Muscle of leg (tissue), 11 donors: ENCODE measurements around the gene MRPS15. TPM values are rescaled to one million over a fixed set of nuclear protein-coding genes. Genes with fewer than 3 reads are reported as not detected.

Source experiments
- DNase-seq: peaks from one replicate; pipeline ENCODE4 v3.0.0; 2013
- H3K27ac ChIP-seq: one replicate; pipeline ENCODE4 v1.5.1; 2013; ENCODE audit warnings: mild to moderate bottlenecking, low read length, control low read depth
- H3K27me3 ChIP-seq: one replicate; pipeline ENCODE4 v1.6.1; 2013; ENCODE audit warnings: low read length; ENCODE audit not compliant: control insufficient read depth, insufficient read depth
- H3K36me3 ChIP-seq: one replicate; pipeline ENCODE4 v1.6.1; 2013; ENCODE audit warnings: low read length; ENCODE audit not compliant: control insufficient read depth, insufficient read depth
- H3K4me1 ChIP-seq: one replicate; pipeline ENCODE4 v1.6.1; 2013; ENCODE audit warnings: low read length; ENCODE audit not compliant: control insufficient read depth, insufficient read depth
- H3K4me3 ChIP-seq: one replicate; pipeline ENCODE4 v1.5.1; 2013; ENCODE audit warnings: low read length, control low read depth
- H3K9me3 ChIP-seq: replicated peaks from 2 replicates; pipeline ENCODE4 v1.6.1; 2013; ENCODE audit warnings: low read depth, low read length; ENCODE audit not compliant: control insufficient read depth
- WGBS: methylation state at CpG from one replicate; pipeline ENCODE4 v1.1.5; 2013; ENCODE audit warnings: missing lambda C conversion rate; ENCODE audit not compliant: insufficient coverage; 5-methylcytosine and 5-hydroxymethylcytosine counted together
- polyA plus RNA-seq, 8 donors: library from polyadenylated mRNA; unstranded; fragments of 120-200 nt; gene quantifications; one replicate each; pipeline versions ENCODE4 v1.2.1 to v1.2.3, GENCODE V29; 2013; ENCODE audit warnings: inconsistent platforms in 1 of 8, low replicate concordance in 1 of 8; ENCODE audit not compliant: insufficient read length in 8 of 8, insufficient read depth in 1 of 8
- total RNA-seq: library from RNA; stranded (reverse); fragments of 120-200 nt; gene quantifications from one replicate; pipeline ENCODE4 v1.2.4, GENCODE V29; 2013

The MRPS15 gene
- total and polyA plus RNA-seq, 9 donors: 44.6 to 65.6 (median 59.8) TPM

DNA sequence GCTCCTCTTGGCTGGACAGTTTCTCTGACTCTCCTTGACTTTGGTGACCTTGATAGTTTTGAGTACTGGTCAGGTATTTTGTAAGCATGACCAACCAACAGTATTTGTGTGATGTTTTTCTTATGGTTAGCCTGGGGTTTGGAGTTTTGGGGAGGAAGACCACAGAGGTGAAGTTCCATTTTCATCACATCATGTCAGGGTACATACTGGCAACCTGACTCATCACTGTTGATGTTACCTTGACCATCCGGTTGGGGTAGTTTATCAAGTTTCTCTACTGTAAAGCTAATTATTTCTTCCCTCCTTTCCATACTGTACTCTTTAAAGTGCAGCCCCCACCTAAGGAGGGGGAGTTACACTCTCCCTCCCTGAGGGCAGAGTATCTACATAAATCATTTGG, 27.4 kb downstream of the MRPS15 start:
- Histone ChIP-seq H3K27me3 (no peaks in the 10 kb centered on the region), H3K36me3 (peaks cover 18% of the 10 kb centered on the region), H3K27ac (no peak overlapping the region), H3K9me3 (no peaks in the 10 kb centered on the region), H3K4me1 (no peaks in the 10 kb centered on the region), H3K4me3 (no peak overlapping the region)
- DNase-seq: no peak
- WGBS: no CpG with 5 or more reads among the region's 1 CpG

DNA sequence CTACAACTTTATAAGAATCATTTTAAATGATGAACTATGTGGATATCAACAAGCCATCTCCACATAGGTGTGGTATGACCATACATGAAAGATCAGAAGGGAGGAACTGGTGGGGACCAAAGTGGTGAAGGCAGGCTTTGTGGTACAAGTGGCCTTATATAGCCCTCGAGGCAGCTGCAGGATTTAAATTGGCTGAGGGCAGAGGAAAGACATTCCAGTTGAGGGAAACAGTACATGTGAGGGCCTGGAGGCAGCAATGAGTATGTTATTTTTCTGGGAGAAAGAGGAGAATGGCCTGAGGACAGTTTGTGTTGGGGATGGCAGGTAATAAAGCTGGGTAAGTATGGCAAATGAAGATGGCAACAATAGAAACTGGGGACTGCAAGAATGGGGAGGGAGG, 31.1 kb downstream of the MRPS15 start:
- Histone ChIP-seq H3K9me3 (no peaks in the 10 kb centered on the region), H3K27me3 (no peaks in the 10 kb centered on the region), H3K27ac (no peak overlapping the region), H3K4me3 (no peak overlapping the region), H3K36me3 (peaks cover 24% of the 10 kb centered on the region), H3K4me1 (no peaks in the 10 kb centered on the region)
- 50% methylated on average over 1 of the region's 1 CpG for WGBS
- DNase-seq: no peak

DNA sequence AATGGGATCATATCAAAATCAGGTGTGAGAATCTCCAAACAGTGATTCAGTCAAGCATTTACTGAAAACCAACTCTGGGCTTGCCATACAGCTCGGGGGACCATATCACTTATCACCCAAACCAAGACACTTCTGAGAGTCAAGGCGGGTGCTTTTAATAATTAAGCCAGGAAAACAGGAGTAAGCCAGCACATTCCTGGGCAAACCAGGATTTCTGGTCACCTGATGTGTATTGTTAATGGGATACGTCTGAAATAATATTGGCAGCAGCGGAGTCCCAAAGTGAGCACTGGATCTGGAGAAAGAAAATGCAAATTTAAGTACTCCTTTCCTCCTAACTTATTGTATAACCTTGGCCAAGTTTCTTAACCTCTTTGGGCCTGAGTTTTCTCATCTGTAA, 31.6 kb downstream of the MRPS15 start:
- Histone ChIP-seq H3K36me3 (peaks cover 24% of the 10 kb centered on the region), H3K27ac (no peak overlapping the region), H3K4me1 (no peaks in the 10 kb centered on the region), H3K27me3 (no peaks in the 10 kb centered on the region), H3K9me3 (no peaks in the 10 kb centered on the region), H3K4me3 (no peak overlapping the region)
- DNase-seq: no peak
- WGBS: no CpG with 5 or more reads among the region's 4 CpGs

DNA sequence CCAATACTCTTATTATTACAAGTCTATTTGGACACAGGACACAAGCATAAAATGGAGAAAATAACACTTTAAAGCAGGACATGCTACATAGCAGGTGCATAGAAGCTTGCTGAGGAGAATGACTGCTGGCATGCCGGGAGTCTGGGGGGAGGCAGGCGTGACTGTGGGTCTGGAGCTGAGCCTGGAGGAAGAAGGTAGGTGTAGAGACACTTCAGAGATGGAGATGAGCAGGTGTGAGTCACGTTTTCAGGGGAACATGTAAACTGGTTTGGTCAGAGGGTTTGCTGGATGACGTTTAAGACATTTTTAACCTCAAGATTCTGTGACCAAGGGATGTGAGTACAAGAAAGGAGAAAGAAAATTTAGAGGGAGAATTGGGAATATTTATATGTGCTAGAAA, 38.4 kb downstream of the MRPS15 start:
- DNase-seq: no peak
- Histone ChIP-seq H3K27ac (no peak overlapping the region), H3K36me3 (peaks cover 21% of the 10 kb centered on the region), H3K4me1 (no peaks in the 10 kb centered on the region), H3K9me3 (no peaks in the 10 kb centered on the region), H3K4me3 (no peak overlapping the region), H3K27me3 (no peaks in the 10 kb centered on the region)
- WGBS: 59% methylated on average over 4 of the region's 4 CpGs

DNA sequence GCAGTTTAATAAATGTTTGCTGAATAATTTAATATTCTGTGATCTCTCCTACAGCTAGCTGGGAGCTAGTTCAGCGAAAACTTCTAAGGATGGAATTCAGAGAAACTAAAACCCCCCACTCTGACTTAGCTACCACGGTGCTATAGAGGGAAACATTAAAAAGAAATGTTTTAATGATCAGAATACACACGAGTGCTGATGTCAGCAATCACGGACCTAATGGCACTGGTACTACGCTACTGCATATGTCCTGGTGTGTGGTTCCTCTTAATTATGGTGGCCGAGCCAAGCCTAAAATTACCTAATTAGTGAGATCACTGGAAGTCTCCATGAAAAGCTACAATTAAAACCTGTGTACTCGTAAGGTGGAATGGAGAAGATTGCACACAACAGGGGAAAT, 42.5 kb downstream of the MRPS15 start:
- peaks cover 30% of the 10 kb centered on the region for H3K36me3 ChIP-seq
- H3K27ac ChIP-seq: no peak overlapping the region
- no peak for DNase-seq
- no peaks in the 10 kb centered on the region for H3K9me3 ChIP-seq
- H3K4me1 ChIP-seq: no peaks in the 10 kb centered on the region
- H3K4me3 ChIP-seq: no peak overlapping the region
- no peaks in the 10 kb centered on the region for H3K27me3 ChIP-seq
- WGBS: 89% methylated on average over 3 of the region's 7 CpGs

DNA sequence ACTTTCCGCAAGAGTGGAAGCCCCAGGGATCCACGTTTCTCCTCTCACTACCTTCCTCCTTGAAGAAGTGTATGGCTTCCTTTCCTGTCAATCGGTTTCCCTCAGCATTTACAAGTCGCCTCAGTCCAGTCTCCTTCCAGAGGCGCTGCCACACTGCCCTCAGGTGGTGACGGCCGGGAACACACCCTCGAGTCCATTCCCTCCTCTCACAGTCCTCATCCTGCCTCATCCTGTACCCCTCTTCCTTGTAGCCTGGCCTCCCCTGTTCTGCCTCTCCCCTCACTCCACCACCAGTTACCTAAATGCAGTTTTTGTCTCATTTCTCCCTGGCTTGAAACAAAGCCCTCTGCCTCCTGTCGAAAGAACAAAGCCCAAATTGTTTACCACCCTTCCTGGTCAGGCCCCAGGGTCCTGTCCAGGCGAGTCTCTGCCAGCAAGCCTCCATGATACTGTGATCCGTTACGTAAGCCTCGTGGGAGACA, 43.3 kb downstream of the MRPS15 start:
- Histone ChIP-seq H3K4me3 (no peak overlapping the region), H3K27ac (no peak overlapping the region), H3K27me3 (no peaks in the 10 kb centered on the region), H3K4me1 (no peaks in the 10 kb centered on the region), H3K9me3 (no peaks in the 10 kb centered on the region), H3K36me3 (peaks cover 30% of the 10 kb centered on the region)
- WGBS: 10% methylated on average over 13 of the region's 13 CpGs
- peak; percentile 89 for DNase-seq

DNA sequence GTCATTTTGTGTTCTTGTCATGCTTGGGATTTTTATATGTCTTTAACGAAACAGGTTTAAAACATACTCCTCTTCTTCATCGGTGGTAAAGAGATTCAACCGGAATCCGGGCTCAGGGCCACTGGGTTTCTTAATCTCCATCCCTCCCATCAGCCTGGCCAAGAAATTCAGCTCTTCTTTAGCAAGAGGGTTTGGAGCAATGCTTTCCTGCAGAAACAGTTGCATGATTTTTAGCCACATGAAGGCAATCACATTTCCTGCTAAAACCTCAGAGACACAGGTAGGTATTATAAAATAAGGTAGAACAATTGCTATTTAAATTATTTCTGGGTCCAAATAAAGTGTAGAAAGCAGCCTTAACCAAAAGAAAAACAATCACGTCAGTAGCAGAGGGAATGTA, 43.8 kb downstream of the MRPS15 start:
- Histone ChIP-seq H3K36me3 (peaks cover 30% of the 10 kb centered on the region), H3K4me3 (no peak overlapping the region), H3K4me1 (no peaks in the 10 kb centered on the region), H3K27ac (no peak overlapping the region), H3K27me3 (no peaks in the 10 kb centered on the region), H3K9me3 (no peaks in the 10 kb centered on the region)
- DNase-seq: peak; percentile 61
- WGBS: 20% methylated on average over 3 of the region's 5 CpGs

DNA sequence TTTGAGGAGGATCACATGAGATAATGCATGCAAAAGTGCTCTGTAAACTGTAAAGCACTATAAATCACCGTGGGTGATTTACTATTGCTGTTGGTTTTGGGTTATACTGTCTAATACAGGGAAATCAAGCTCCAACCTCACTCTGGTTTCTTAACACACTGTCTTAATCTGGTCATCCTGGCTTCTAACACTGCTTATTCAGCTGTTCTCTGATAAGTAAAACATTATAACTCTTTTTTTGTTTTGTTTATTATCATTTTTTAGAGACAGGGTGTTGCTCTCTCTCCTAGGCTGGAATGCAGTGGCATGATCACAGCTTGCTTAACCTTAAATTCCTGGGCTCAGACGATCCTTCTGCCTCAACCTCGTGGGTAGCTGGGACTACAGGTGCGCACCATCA, 44.6 kb downstream of the MRPS15 start:
- Histone ChIP-seq H3K4me3 (no peak overlapping the region), H3K27me3 (no peaks in the 10 kb centered on the region), H3K27ac (no peak overlapping the region), H3K9me3 (no peaks in the 10 kb centered on the region), H3K4me1 (no peaks in the 10 kb centered on the region), H3K36me3 (peaks cover 30% of the 10 kb centered on the region)
- no peak for DNase-seq
- 72% methylated on average over 3 of the region's 4 CpGs for WGBS

DNA sequence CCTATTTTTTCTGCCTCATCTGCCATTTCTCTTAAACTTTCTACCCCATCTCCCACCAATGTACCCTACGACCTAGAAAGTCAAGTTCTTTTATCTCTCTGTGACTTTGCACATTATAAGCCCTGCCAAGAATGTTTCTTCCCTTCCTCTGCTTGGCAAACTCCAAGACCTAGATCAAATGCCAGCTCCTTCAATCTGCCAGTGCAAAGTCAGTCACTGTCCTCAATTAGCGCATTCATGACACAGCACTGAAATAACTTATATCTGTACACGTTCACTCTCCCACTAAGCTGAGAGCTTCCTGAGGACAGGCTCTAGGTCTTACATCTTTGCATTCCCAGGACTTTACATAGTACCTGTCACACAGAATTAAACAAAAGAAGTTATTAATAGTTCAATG, 45.0 kb downstream of the MRPS15 start:
- Histone ChIP-seq H3K4me3 (no peak overlapping the region), H3K27me3 (no peaks in the 10 kb centered on the region), H3K9me3 (no peaks in the 10 kb centered on the region), H3K4me1 (no peaks in the 10 kb centered on the region), H3K27ac (no peak overlapping the region), H3K36me3 (peaks cover 27% of the 10 kb centered on the region)
- DNase-seq: no peak
- 79% methylated on average over 1 of the region's 3 CpGs for WGBS

DNA sequence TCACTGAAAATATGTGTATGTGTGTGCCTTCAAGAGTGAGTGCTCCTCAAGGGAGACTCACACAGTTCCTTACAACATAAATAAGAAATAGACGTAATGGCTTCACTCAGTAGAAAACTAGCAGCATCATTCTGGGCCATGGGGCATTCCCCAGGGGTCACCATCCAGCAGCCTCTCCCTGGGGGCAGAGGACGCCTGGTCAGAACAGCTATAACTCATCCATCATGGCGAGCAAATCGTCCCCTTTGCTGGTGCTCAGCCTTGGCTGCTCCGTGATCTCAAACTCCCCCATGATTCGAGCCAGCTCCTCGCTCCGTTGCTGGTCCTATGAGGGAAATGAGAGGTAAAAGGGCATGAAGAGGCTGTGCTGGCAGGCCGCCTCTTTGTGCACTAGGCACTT, 46.3 kb downstream of the MRPS15 start:
- Histone ChIP-seq H3K27me3 (no peaks in the 10 kb centered on the region), H3K9me3 (no peaks in the 10 kb centered on the region), H3K27ac (no peak overlapping the region), H3K36me3 (peaks cover 22% of the 10 kb centered on the region), H3K4me1 (no peaks in the 10 kb centered on the region), H3K4me3 (no peak overlapping the region)
- DNase-seq: no peak
- WGBS: 81% methylated on average over 6 of the region's 9 CpGs

DNA sequence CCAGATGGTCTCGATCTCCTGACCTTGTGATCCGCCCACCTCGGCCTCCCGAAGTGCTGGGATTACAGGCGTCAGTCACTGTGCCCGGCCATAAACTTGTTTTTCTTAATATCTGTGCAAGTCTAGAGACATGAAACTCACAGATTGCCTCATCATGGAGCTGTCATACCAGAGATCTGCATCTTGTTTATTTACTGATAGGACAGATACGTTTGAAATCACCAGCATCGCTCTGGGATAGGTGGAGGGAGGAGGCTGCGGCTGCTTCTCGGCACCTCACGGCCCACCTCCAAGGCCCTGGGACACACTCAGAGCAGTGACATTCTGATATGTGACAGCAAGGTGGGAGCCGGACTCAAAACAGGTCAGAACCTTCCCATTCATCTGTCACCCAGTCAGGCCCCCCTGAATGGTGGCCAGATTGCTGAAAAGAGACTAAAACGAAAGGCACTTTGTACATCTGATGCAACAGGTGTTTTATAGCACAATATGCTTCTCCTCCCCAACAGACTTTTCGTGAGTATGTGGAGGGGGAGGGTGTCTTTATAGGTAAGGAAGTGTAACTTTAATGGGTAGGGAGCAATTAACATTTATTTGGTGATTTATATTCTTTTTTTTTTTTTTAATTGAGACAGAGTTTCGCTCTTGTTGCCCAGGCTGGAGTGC, 48.4 kb downstream of the MRPS15 start:
- Histone ChIP-seq H3K27me3 (no peaks in the 10 kb centered on the region), H3K27ac (no peak overlapping the region), H3K4me1 (no peaks in the 10 kb centered on the region), H3K36me3 (peaks cover 10% of the 10 kb centered on the region), H3K9me3 (no peaks in the 10 kb centered on the region), H3K4me3 (no peak overlapping the region)
- 77% methylated on average over 2 of the region's 15 CpGs for WGBS
- no peak for DNase-seq
